Transverse colon (tissue), 4 donors: Measurements from ENCODE around the gene EGLN2. TPM values are rescaled to one million over a fixed set of nuclear protein-coding genes. Genes with fewer than 3 reads are reported as not detected.

Source experiments
- total RNA-seq, 4 donors: library from RNA; depleted of rRNA; stranded (reverse); fragments of >200 nt; gene quantifications; one replicate each; pipeline ENCODE4 v1.1.0, GENCODE V29; 2016

EGLN2 gene
- total RNA-seq, 4 donors from 2014 or later = 102 to 123 (median 115) TPM

Other genes starting within 250 kb of the EGLN2 start
- 100 to 1,000 TPM in 1 of 4 donors, 10 to 100 TPM in 3; 58.7 to 111 (median 60.9) TPM for gene SHKBP1, start 222.3 kb upstream of the EGLN2 start, total RNA-seq
- 100 to 1,000 TPM; 122 to 477 (median 253) TPM for gene LTBP4, start 197.8 kb upstream of the EGLN2 start, total RNA-seq
- gene NUMBL, start 108.5 kb upstream of the EGLN2 start, total RNA-seq = 10 to 100 TPM in 3 of 4 donors, 1 to 10 TPM in 1; 9.0 to 44.9 (median 20.4) TPM
- 10 to 100 TPM; 15.3 to 41.2 (median 36.5) TPM for gene COQ8B, start 82.3 kb upstream of the EGLN2 start, total RNA-seq
- gene ITPKC, start 82.1 kb upstream of the EGLN2 start, total RNA-seq = 10 to 100 TPM; 14.7 to 56.1 (median 33.8) TPM
- 10 to 100 TPM in 2 of 4 donors, 1 to 10 TPM in 2; 8.3 to 29.1 (median 12.1) TPM for gene ACTMAP, start 48.7 kb upstream of the EGLN2 start, total RNA-seq
- gene SNRPA, start 48.0 kb upstream of the EGLN2 start, total RNA-seq = 10 to 100 TPM; 45.1 to 85.3 (median 65.6) TPM
- gene MIA, start 23.7 kb upstream of the EGLN2 start, total RNA-seq = 10 to 100 TPM in 1 of 4 donors, 1 to 10 TPM in 1, not detected in 2; 5.7 to 23.3 TPM
- 10 to 100 TPM; 25.9 to 84.2 (median 68.1) TPM for gene RAB4B, start 20.9 kb upstream of the EGLN2 start, total RNA-seq
- gene CYP2A6, start 51.3 kb downstream of the EGLN2 start, total RNA-seq = not detected
- gene CYP2A7, start 83.0 kb downstream of the EGLN2 start, total RNA-seq = not detected
- 1 to 10 TPM; 1.4 to 9.7 (median 5.5) TPM for gene CYP2B6, start 192.1 kb downstream of the EGLN2 start, total RNA-seq